Lower lobe of right lung (tissue), 2 donors: ENCODE measurements around the gene CORO1A. TPM values are rescaled to one million over a fixed set of nuclear protein-coding genes. Genes with fewer than 3 reads are reported as not detected.

Source experiments
- ATAC-seq, 2 donors: fragments of 200-7000 bp; cut with Tn5 transposase; one replicate each; pipeline ENCODE4 v1.9.1; 2020 to 2022; ENCODE audit warnings: mild to moderate bottlenecking in 2 of 2, moderate library complexity in 2 of 2
- DNase-seq: peaks from one replicate; pipeline ENCODE4 v3.0.0-alpha.2; 2020
- H3K27ac ChIP-seq: fragments of 200-600 bp; one replicate; pipeline ENCODE4 v1.8.0; 2022
- H3K27me3 ChIP-seq: fragments of 200-600 bp; one replicate; pipeline ENCODE4 v1.8.0; 2022; ENCODE audit warnings: low read depth
- H3K36me3 ChIP-seq: fragments of 200-600 bp; one replicate; pipeline ENCODE4 v1.8.0; 2022; ENCODE audit warnings: mild to moderate bottlenecking
- H3K4me1 ChIP-seq: fragments of 200-600 bp; one replicate; pipeline ENCODE4 v1.8.0; 2022
- H3K4me3 ChIP-seq: fragments of 200-600 bp; one replicate; pipeline ENCODE4 v1.8.0; 2022; ENCODE audit warnings: mild to moderate bottlenecking
- H3K9me3 ChIP-seq: fragments of 200-600 bp; one replicate; pipeline ENCODE4 v1.8.0; 2022
- CTCF ChIP-seq: fragments of 200-600 bp; IDR thresholded peaks from one replicate; pipeline ENCODE4 v1.8.0; 2022; ENCODE audit warnings: antibody characterized with exemption, mild to moderate bottlenecking
- intact Hi-C: fragments of 100-400 bp; cut with DNase I; formaldehyde crosslinking; loops from one replicate; pipeline ENCODE4 v1.11.0; 2022
- total RNA-seq: library from RNA; stranded (reverse); fragmentation: NEBNext Ultra II Directional; extraction: Animal tissue kit (Norgen Biotek cat#: 25700); gene quantifications from one replicate; pipeline ENCODE4 v1.2.1, GENCODE V29; 2021
- donor health status: DM: no; HTN: yes; CAD: no; lungs with severe emphysema.

Gene CORO1A
- total RNA-seq, 1 donor from 2014 or later: 76.3 TPM

DNA sequence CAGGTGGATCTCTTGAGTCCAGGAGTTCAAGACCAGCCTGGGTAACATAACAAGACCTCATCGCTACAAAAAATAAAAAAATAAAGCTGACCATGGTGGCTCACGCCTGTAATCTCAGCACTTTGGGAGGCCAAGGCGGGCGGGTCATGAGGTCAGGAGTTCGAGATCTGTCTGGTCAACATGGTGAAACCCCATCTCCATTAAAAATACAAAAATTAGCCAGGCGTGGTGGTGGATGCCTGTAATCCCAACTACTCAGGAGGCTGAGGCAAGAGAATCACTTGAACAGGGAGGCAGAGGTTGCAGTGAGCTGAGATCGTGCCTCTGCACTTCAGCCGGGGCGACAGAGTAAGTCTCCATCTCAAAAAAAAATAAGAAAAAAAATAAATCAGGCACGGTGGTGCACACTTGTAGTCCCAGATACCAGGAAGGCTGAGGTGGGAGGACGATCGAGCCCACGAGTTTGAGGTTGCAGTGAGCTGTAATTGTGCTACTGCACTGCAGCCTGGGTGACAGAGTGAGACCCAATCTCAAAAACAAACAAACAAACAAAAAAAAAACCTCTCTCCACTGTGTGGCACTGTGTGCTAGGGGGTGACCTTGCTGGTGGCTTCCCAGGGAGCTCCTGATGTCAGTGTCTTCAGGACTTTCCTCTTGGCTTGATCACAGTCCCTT lies 40.6 kb upstream of the CORO1A start:
- TF ChIP-seq CTCF: no peak
- intact Hi-C loops: no loop called here
- Histone ChIP-seq H3K4me1 (no peaks in the 10 kb centered on the region), H3K27me3 (no peaks in the 10 kb centered on the region), H3K36me3 (no peaks in the 10 kb centered on the region), H3K4me3 (no peak overlapping the region), H3K27ac (no peak overlapping the region), H3K9me3 (no peaks in the 10 kb centered on the region)
- DNase-seq (no peak), ATAC-seq (no peak)

- no peaks in the 10 kb centered on the region for H3K9me3 ChIP-seq
- H3K27ac ChIP-seq: no peak overlapping the region
- H3K36me3 ChIP-seq: no peaks in the 10 kb centered on the region
- ATAC-seq (no peak), DNase-seq (no peak)
- no peak for TF ChIP-seq CTCF
- no peak overlapping the region for H3K4me3 ChIP-seq
- no peaks in the 10 kb centered on the region for H3K4me1 ChIP-seq
- intact Hi-C loops: no loop called here
- H3K27me3 ChIP-seq: no peaks in the 10 kb centered on the region
These were observed 40.1 kb upstream of the CORO1A start for GRCh38 chr16:30143347-30143702.

- intact Hi-C loops: no loop called here
These were observed 39.4 kb upstream of the CORO1A start for GRCh38 chr16:30144017-30144416.

GRCh38 chr16:30144917-30145316 lies 38.5 kb upstream of the CORO1A start:
- DNase-seq (no peak), ATAC-seq (no peak)
- H3K27ac ChIP-seq: no peak overlapping the region
- H3K36me3 ChIP-seq: no peaks in the 10 kb centered on the region
- H3K4me1 ChIP-seq: no peaks in the 10 kb centered on the region
- no peak for TF ChIP-seq CTCF
- no peak overlapping the region for H3K4me3 ChIP-seq
- H3K27me3 ChIP-seq: no peaks in the 10 kb centered on the region
- peaks cover 11% of the 10 kb centered on the region for H3K9me3 ChIP-seq
- intact Hi-C loops: no loop called here

More at GRCh38 chr16:30144017-30144416, 39.4 kb upstream of the CORO1A start:
- no peak for TF ChIP-seq CTCF
- H3K9me3 ChIP-seq: peaks cover 2% of the 10 kb centered on the region
- ATAC-seq: no peak
- no peaks in the 10 kb centered on the region for H3K4me1 ChIP-seq
- H3K27me3 ChIP-seq: no peaks in the 10 kb centered on the region
- no peak overlapping the region for H3K27ac ChIP-seq
- DNase-seq: no peak
- no peaks in the 10 kb centered on the region for H3K36me3 ChIP-seq
- H3K4me3 ChIP-seq: no peak overlapping the region

DNA sequence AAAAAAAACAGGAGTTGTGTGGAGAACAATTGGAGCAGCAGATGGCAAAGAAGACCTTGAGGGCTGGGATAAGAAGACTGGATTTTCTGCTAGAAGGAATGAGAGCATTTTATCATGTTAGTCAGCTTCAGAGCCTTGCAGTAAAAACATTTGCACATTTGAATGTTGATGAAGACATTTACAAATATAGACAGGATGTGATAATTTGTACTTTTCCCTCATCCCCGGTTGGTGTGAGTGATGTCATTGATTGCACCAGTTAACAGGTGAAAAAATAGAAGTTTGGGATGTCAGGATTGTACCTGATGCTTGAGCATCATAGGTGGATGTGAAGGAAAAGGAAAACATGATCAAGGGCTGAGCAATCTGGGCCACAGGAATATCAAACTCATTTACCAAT lies 37.7 kb upstream of the CORO1A start:
- Histone ChIP-seq H3K4me1 (no peaks in the 10 kb centered on the region), H3K27me3 (no peaks in the 10 kb centered on the region), H3K4me3 (no peak overlapping the region), H3K36me3 (no peaks in the 10 kb centered on the region), H3K9me3 (peaks cover 12% of the 10 kb centered on the region), H3K27ac (no peak overlapping the region)
- no peak for ATAC-seq
- no peak for DNase-seq
- intact Hi-C loops: no loop called here
- TF ChIP-seq CTCF: no peak
